GM23338 (cell line): ENCODE data around the gene TOM1L2. TPM values are rescaled to one million over a fixed set of nuclear protein-coding genes. Genes with fewer than 3 reads are reported as not detected.

Experiments
- ATAC-seq: fragments of 200-7000 bp; cut with Tn5 transposase; 3 replicates; pipeline ENCODE4 v1.9.1; 2020
- DNase-seq: peaks from one replicate; pipeline ENCODE4 v3.0.0-alpha.2; 2015; ENCODE audit warnings: low spot score
- H2AFZ ChIP-seq: fragments of 200-600 bp; sonication (generic); 2 replicates; pipeline ENCODE4 v1.8.0; 2016; ENCODE audit warnings: antibody characterized with exemption, mild to moderate bottlenecking, moderate library complexity
- H3F3A ChIP-seq: fragments of 200-600 bp; sonication (generic); replicated peaks from 2 replicates; pipeline ENCODE4 v1.8.0; 2017; ENCODE audit warnings: antibody characterized with exemption, mixed run types, low read depth
- H3K27ac ChIP-seq: fragments of 200-600 bp; sonication (generic); 2 replicates; pipeline ENCODE4 v1.6.1; 2016; ENCODE audit warnings: low read depth
- H3K27me3 ChIP-seq: fragments of 200-600 bp; sonication (generic); 2 replicates; pipeline ENCODE4 v1.8.0; 2016; ENCODE audit warnings: mild to moderate bottlenecking, mixed run types, moderate library complexity; ENCODE audit not compliant: insufficient read depth
- H3K36me3 ChIP-seq: fragments of 200-600 bp; sonication (generic); 2 replicates; pipeline ENCODE4 v1.8.0; 2016; ENCODE audit warnings: mild to moderate bottlenecking; ENCODE audit not compliant: insufficient read depth
- H3K4me1 ChIP-seq: fragments of 200-600 bp; sonication (generic); 2 replicates; pipeline ENCODE4 v1.8.0; 2016; ENCODE audit warnings: mild to moderate bottlenecking, moderate library complexity; ENCODE audit not compliant: insufficient read depth
- H3K4me2 ChIP-seq: fragments of 200-600 bp; sonication (generic); 2 replicates; pipeline ENCODE4 v1.7.1; 2017; ENCODE audit warnings: mixed run types
- H3K4me3 ChIP-seq: fragments of 200-600 bp; sonication (generic); 2 replicates; pipeline ENCODE4 v1.6.1; 2016; ENCODE audit warnings: mixed run types
- H3K79me2 ChIP-seq: fragments of 200-600 bp; sonication (generic); replicated peaks from 2 replicates; pipeline ENCODE4 v1.8.0; 2017; ENCODE audit warnings: mild to moderate bottlenecking; ENCODE audit not compliant: insufficient read depth
- H3K9me2 ChIP-seq: fragments of 200-600 bp; sonication (generic); 2 replicates; pipeline ENCODE4 v1.8.0; 2017; ENCODE audit not compliant: insufficient read depth
- H4K20me1 ChIP-seq: fragments of 200-600 bp; sonication (generic); replicated peaks from 2 replicates; pipeline ENCODE4 v1.8.0; 2017; ENCODE audit warnings: mild to moderate bottlenecking; ENCODE audit not compliant: insufficient read depth
- H3K27ac Mint-ChIP-seq: 2 replicates; pipeline ENCODE4 v1.8.0; 2020; ENCODE audit warnings: inconsistent platforms, mild to moderate bottlenecking, moderate library complexity, mixed read lengths
- H3K27me3 Mint-ChIP-seq: 3 replicates; pipeline ENCODE4 v1.8.0; 2022; ENCODE audit warnings: low read depth, mild to moderate bottlenecking, moderate library complexity, mixed read lengths, inconsistent platforms; ENCODE audit not compliant: insufficient read depth, poor library complexity
- H3K36me3 Mint-ChIP-seq: 3 replicates; pipeline ENCODE4 v1.8.0; 2021; ENCODE audit warnings: low read depth, mild to moderate bottlenecking, inconsistent platforms, moderate library complexity, mixed read lengths
- H3K4me1 Mint-ChIP-seq: 3 replicates; pipeline ENCODE4 v1.8.0; 2020; ENCODE audit warnings: mild to moderate bottlenecking, inconsistent platforms, mixed read lengths
- H3K4me3 Mint-ChIP-seq: 3 replicates; pipeline ENCODE4 v1.8.0; 2021; ENCODE audit warnings: moderate library complexity, mild to moderate bottlenecking, inconsistent platforms, mixed read lengths
- H3K9me3 Mint-ChIP-seq: 3 replicates; pipeline ENCODE4 v1.8.0; 2020; ENCODE audit warnings: moderate library complexity, mild to moderate bottlenecking, inconsistent platforms, mixed read lengths
- CREB1 ChIP-seq: fragments of 250-450 bp; sonication (Bioruptor Pico); IDR thresholded peaks from 2 replicates; pipeline ENCODE4 v1.5.0; 2020; ENCODE audit warnings: low read depth, mild to moderate bottlenecking, moderate library complexity
- ETS1 ChIP-seq: IDR thresholded peaks from 2 replicates; pipeline ENCODE4 v1.6.1; 2016; ENCODE audit warnings: antibody characterized with exemption
- EZH2phosphoT487 ChIP-seq: fragments of 200-600 bp; sonication (generic); IDR thresholded peaks from one replicate; pipeline ENCODE4 v1.8.1; 2018; ENCODE audit warnings: antibody characterized with exemption; ENCODE audit not compliant: unreplicated experiment
- JUNB ChIP-seq: IDR thresholded peaks from one replicate; pipeline ENCODE4 v1.6.1; 2016; ENCODE audit warnings: antibody characterized with exemption; ENCODE audit not compliant: unreplicated experiment
- REST ChIP-seq: IDR thresholded peaks from one replicate; pipeline ENCODE4 v1.6.1; 2018; ENCODE audit warnings: antibody characterized with exemption; ENCODE audit not compliant: unreplicated experiment
- STAT1 ChIP-seq: IDR thresholded peaks from one replicate; pipeline ENCODE4 v1.6.1; 2016; ENCODE audit warnings: antibody characterized with exemption; ENCODE audit not compliant: unreplicated experiment
- ZNF462 ChIP-seq: fragments of 250-450 bp; sonication (Bioruptor Pico); IDR thresholded peaks from 2 replicates; pipeline ENCODE4 v1.5.0; 2020; ENCODE audit warnings: mild to moderate bottlenecking, moderate library complexity
- polyA plus RNA-seq: library from polyadenylated mRNA; unstranded; fragments of >200 nt; fragmentation: Nextera tagmentation; extraction: Ambion mirVana; gene quantifications from 2 replicates; pipeline ENCODE4 v1.2.1, GENCODE V29; 2016
- total RNA-seq: library from RNA; depleted of rRNA; stranded (reverse); fragments of >200 nt; shearing (Covaris generic); gene quantifications from 2 replicates; pipeline ENCODE4 v1.2.3, GENCODE V29; 2014

TOM1L2 gene
- total and polyA plus RNA-seq, 2 experiments from 2014 or later = 3.3 TPM

- Mint-ChIP-seq H3K9me3 (no peaks in the 10 kb centered on the region), H3K36me3 (no peaks in the 10 kb centered on the region), H3K4me1 (peaks cover under 1% of the 10 kb centered on the region; the same call in 2 of the 3 replicates), H3K4me3 (no peak overlapping the region; the same call in 2 of the 3 replicates), H3K27ac (no peak overlapping the region), H3K27me3 (peaks cover 2% of the 10 kb centered on the region)
- H3F3A ChIP-seq = no peaks in the 10 kb centered on the region
- no peaks in the 10 kb centered on the region for H4K20me1 ChIP-seq
- ATAC-seq (no peak), DNase-seq (no peak)
- no peaks in the 10 kb centered on the region for H3K27me3 ChIP-seq
- no peak overlapping the region for H3K27ac ChIP-seq
- H3K36me3 ChIP-seq = no peaks in the 10 kb centered on the region
- H3K4me1 ChIP-seq = no peaks in the 10 kb centered on the region
- no peaks in the 10 kb centered on the region for H3K9me2 ChIP-seq
- H3K4me3 ChIP-seq = no peak overlapping the region
- TF ChIP-seq ETS1 (no peak), ZNF462 (CRISPR knock-in tag) (no peak), REST (no peak), EZH2phosphoT487 (no peak), STAT1 (no peak), CREB1 (CRISPR knock-in tag) (no peak), JUNB (no peak)
- no peaks in the 10 kb centered on the region for H3K79me2 ChIP-seq
- H3K4me2 ChIP-seq = no peak overlapping the region
- H2AFZ ChIP-seq = no peak overlapping the region
These were observed 74.8 kb downstream of the TOM1L2 start for GRCh38 chr17:17897442-17897841.
